Tibial nerve (tissue), 4 donors: Measurements from ENCODE around the gene MAP2K2. TPM values are rescaled to one million over a fixed set of nuclear protein-coding genes. Genes with fewer than 3 reads are reported as not detected.

ENCODE experiments used
- DNase-seq, 2 donors: peaks; one replicate each; pipeline ENCODE4 v3.0.0-alpha.2; 2019; ENCODE audit warnings: low spot score in 2 of 2
- H3K27ac ChIP-seq, 4 donors: fragments of 200-600 bp; sonication (generic) in 3 of 4; one replicate each; pipeline ENCODE4 v1.5.1; 2017 to 2019; ENCODE audit warnings: mild to moderate bottlenecking in 1 of 4
- H3K27me3 ChIP-seq, 2 donors: fragments of 200-600 bp; sonication (generic) in 1 of 2; one replicate each; pipeline versions ENCODE4 v1.5.1 to v1.6.0; 2017 to 2019
- H3K36me3 ChIP-seq, 3 donors: fragments of 200-600 bp; sonication (generic); one replicate each; pipeline ENCODE4 v1.5.1; 2018 to 2019
- H3K4me1 ChIP-seq, 4 donors: fragments of 200-600 bp; sonication (generic) in 3 of 4; one replicate each; pipeline ENCODE4 v1.5.1; 2017 to 2019
- H3K4me3 ChIP-seq, 4 donors: fragments of 200-600 bp; sonication (generic) in 3 of 4; one replicate each; pipeline ENCODE4 v1.5.1; 2017 to 2019; ENCODE audit warnings: mild to moderate bottlenecking in 1 of 4, moderate library complexity in 1 of 4
- H3K9me3 ChIP-seq, 4 donors: fragments of 200-600 bp; sonication (generic) in 3 of 4; one replicate each; pipeline ENCODE4 v1.5.1; 2017 to 2019
- CTCF ChIP-seq, 5 experiments: fragments of 200-600 bp in 3 of 5; fragments of 450-650 bp in 2 of 5; sonication (generic) in 3 of 5; IDR thresholded peaks; one replicate each; pipeline ENCODE4 v1.5.1; 2016 to 2019; ENCODE audit warnings: antibody characterized with exemption in 5 of 5, mild to moderate bottlenecking in 3 of 5, moderate library complexity in 2 of 5
- EP300 ChIP-seq, 2 donors: sonication (generic); formaldehyde crosslinking; IDR thresholded peaks; one replicate each; pipeline ENCODE4 v1.6.1; 2017; ENCODE audit warnings: antibody characterized with exemption in 2 of 2, mild to moderate bottlenecking in 1 of 2
- POLR2A ChIP-seq, 2 donors: fragments of 450-650 bp; IDR thresholded peaks; one replicate each; pipeline ENCODE4 v1.6.1; 2017; ENCODE audit warnings: antibody characterized with exemption in 2 of 2, mild to moderate bottlenecking in 2 of 2, moderate library complexity in 2 of 2
- WGBS, 2 donors: methylation state at CpG; one replicate each; pipeline ENCODE4 v1.1.5; 2018; 5-methylcytosine and 5-hydroxymethylcytosine counted together
- total RNA-seq, 4 donors: library from RNA; depleted of rRNA; stranded (reverse); fragments of >200 nt; gene quantifications; one replicate each; pipeline ENCODE4 v1.1.0, GENCODE V29; 2016

The MAP2K2 gene
- total RNA-seq, 4 donors from 2014 or later, result 36.9 to 128 (median 75.0) TPM

GRCh38 chr19:4062419-4063368 lies 61.2 kb downstream of the MAP2K2 start:
- Histone ChIP-seq H3K36me3 (no peaks in the 10 kb centered on the region), H3K9me3 (no peaks in the 10 kb centered on the region), H3K27ac (peak overlapping the region; percentile 88 to 100 (median 98)), H3K4me1 (peaks cover 0 to 67% (median 61%) of the 10 kb centered on the region in 4 donors), H3K4me3 (peak overlapping the region; percentile 53 to 100 (median 84)), H3K27me3 (no peaks in the 10 kb centered on the region)
- DNase-seq, result no peak
- 44 to 48% methylated on average over 17 to 26 of the region's 30 CpGs for WGBS, 2 donors
- TF ChIP-seq CTCF (IDR thresholded peaks at IDR 0.05) (no peak), EP300 (IDR thresholded peaks at IDR 0.05) (no peak), POLR2A (IDR thresholded peaks at IDR 0.05) (no peak)

- DNase-seq, result no peak
- WGBS, 2 donors, result 41 to 44% methylated on average over 15 to 16 of the region's 29 CpGs
- no peaks in the 10 kb centered on the region for H3K9me3 ChIP-seq
- H3K27me3 ChIP-seq, result no peaks in the 10 kb centered on the region
- peaks cover 0 to 74% (median 65%) of the 10 kb centered on the region in 4 donors for H3K4me1 ChIP-seq
- peak overlapping the region; percentile 88 to 100 (median 98) for H3K27ac ChIP-seq
- H3K4me3 ChIP-seq, result peak overlapping the region; percentile 27 to 100 (median 47)
- peaks cover 0 to 4% (median 0%) of the 10 kb centered on the region in 3 donors for H3K36me3 ChIP-seq
- TF ChIP-seq EP300 (IDR thresholded peaks at IDR 0.05), result no peak
- TF ChIP-seq CTCF (IDR thresholded peaks at IDR 0.05), result no peak
- TF ChIP-seq POLR2A (IDR thresholded peaks at IDR 0.05), result no peak
Observed at GRCh38 chr19:4061683-4062418, 62.1 kb downstream of the MAP2K2 start.

GRCh38 chr19:4061178-4061682 lies 62.7 kb downstream of the MAP2K2 start:
- peak; percentile 79 to 83 for DNase-seq
- Histone ChIP-seq H3K36me3 (peaks cover 0 to 4% (median 0%) of the 10 kb centered on the region in 3 donors), H3K27ac (peak overlapping the region; percentile 88 to 100 (median 98)), H3K9me3 (no peaks in the 10 kb centered on the region), H3K4me1 (peaks cover 0 to 80% (median 65%) of the 10 kb centered on the region in 4 donors), H3K27me3 (no peaks in the 10 kb centered on the region), H3K4me3 (peak overlapping the region; percentile 27 to 100 (median 47))
- TF ChIP-seq EP300 (IDR thresholded peaks at IDR 0.05), result peak in 1 of 2 donors; percentile 65
- no peak for TF ChIP-seq POLR2A (IDR thresholded peaks at IDR 0.05)
- WGBS, 2 donors, result 13 to 16% methylated on average over 8 to 19 of the region's 23 CpGs

GRCh38 chr19:4060621-4061177 lies 63.2 kb downstream of the MAP2K2 start:
- Histone ChIP-seq H3K4me1 (peaks cover 0 to 85% (median 65%) of the 10 kb centered on the region in 4 donors), H3K27ac (peak overlapping the region; percentile 88 to 100 (median 98)), H3K9me3 (no peaks in the 10 kb centered on the region), H3K4me3 (peak overlapping the region in 3 of 4 donors; percentile 45 to 100 (median 49)), H3K36me3 (peaks cover 0 to 7% (median 0%) of the 10 kb centered on the region in 3 donors), H3K27me3 (no peaks in the 10 kb centered on the region)
- no peak for TF ChIP-seq POLR2A (IDR thresholded peaks at IDR 0.05)
- no peak for TF ChIP-seq EP300 (IDR thresholded peaks at IDR 0.05)
- no peak for TF ChIP-seq CTCF (IDR thresholded peaks at IDR 0.05)
- 65 to 66% methylated on average over 15 of the region's 16 CpGs for WGBS, 2 donors
- no peak for DNase-seq
